Sciatic nerve (tissue), 2 donors: ENCODE results near the gene KPNA2. TPM values are rescaled to one million over a fixed set of nuclear protein-coding genes. Genes with fewer than 3 reads are reported as not detected.
A peak's percentile ranks its signal among the peaks of the same experiment; 100 is the strongest.
"Not testable (repeated sequence)": the region's sequence is repeated elsewhere in the genome, so short reads cannot be mapped to it uniquely, and the experiment has no call there.

Experiments
- ATAC-seq: fragments of 200-7000 bp; cut with Tn5 transposase; one replicate; pipeline ENCODE4 v1.9.1; 2020; ENCODE audit warnings: mild to moderate bottlenecking, moderate library complexity
- DNase-seq: peaks from one replicate; pipeline ENCODE4 v3.0.0-alpha.2; 2020; ENCODE audit warnings: low spot score
- intact Hi-C: fragments of 100-400 bp; cut with DNase I; formaldehyde crosslinking; loops from one replicate; pipeline ENCODE4 v1.14.2; 2022
- total RNA-seq: library from RNA; stranded (reverse); fragmentation: NEBNext Ultra II Directional; extraction: Animal tissue kit (Norgen Biotek cat#: 25700); gene quantifications from one replicate; pipeline ENCODE4 v1.2.1, GENCODE V29; 2021
- donor health status: DM: no; HTN: no; CAD: no.
- donor health status: DM: no; HTN: no; CAD: no.

Gene KPNA2
- total RNA-seq, 1 donor from 2014 or later: 15.0 TPM

- intact Hi-C loops: no loop called here
- no peak for DNase-seq
Observed at GRCh38 chr17:68085771-68086381, 50.3 kb downstream of the KPNA2 start.

GRCh38 chr17:68086666-68087065, 51.1 kb downstream of the KPNA2 start:
- ATAC-seq, intact Hi-C loops, DNase-seq: not testable (repeated sequence)

More at GRCh38 chr17:68085771-68086381, 50.3 kb downstream of the KPNA2 start:
- peak; percentile 22 for ATAC-seq

- intact Hi-C loops, ATAC-seq, DNase-seq: not testable (repeated sequence)
Observed at GRCh38 chr17:68087131-68087623, 51.6 kb downstream of the KPNA2 start.

GRCh38 chr17:68087851-68088250, 52.3 kb downstream of the KPNA2 start:
- no peak for ATAC-seq
- no peak for DNase-seq
- intact Hi-C loops: no loop called here

- intact Hi-C loops: no loop called here
- DNase-seq (no peak), ATAC-seq (no peak)
Observed at GRCh38 chr17:68089881-68090280, 54.3 kb downstream of the KPNA2 start.

- intact Hi-C loops: no loop called here
- ATAC-seq (no peak), DNase-seq (no peak)
Observed at GRCh38 chr17:68094481-68095078, 59.0 kb downstream of the KPNA2 start.

- intact Hi-C loops: no loop called here
- ATAC-seq (no peak), DNase-seq (no peak)
Observed at GRCh38 chr17:68095205-68095811, 59.8 kb downstream of the KPNA2 start.

GRCh38 chr17:68096111-68096510, 60.6 kb downstream of the KPNA2 start:
- intact Hi-C loops: no loop called here
- ATAC-seq: no peak
- no peak for DNase-seq

Other genes with a start within 250 kb of the KPNA2 start
- gene BPTF, start 210.2 kb upstream of the KPNA2 start, total RNA-seq: 154 TPM
- 6.2 TPM for gene C17orf58, start 39.3 kb upstream of the KPNA2 start, total RNA-seq
- gene AMZ2, start 212.3 kb downstream of the KPNA2 start, total RNA-seq: 62.1 TPM